Endothelial cell (in vitro differentiated cells): Measurements from ENCODE around the gene NADSYN1. TPM values are rescaled to one million over a fixed set of nuclear protein-coding genes. Genes with fewer than 3 reads are reported as not detected.

Source experiments
- DNase-seq: peaks from one replicate; pipeline ENCODE4 v3.0.0; 2021; ENCODE audit warnings: low spot score
- H3K27ac Mint-ChIP-seq: one replicate; pipeline ENCODE4 v1.8.0; 2021; ENCODE audit warnings: mixed read lengths, inconsistent platforms; ENCODE audit not compliant: unreplicated experiment
- H3K27me3 Mint-ChIP-seq: one replicate; pipeline ENCODE4 v1.8.0; 2021; ENCODE audit warnings: mild to moderate bottlenecking, moderate library complexity, mixed read lengths, inconsistent platforms; ENCODE audit not compliant: unreplicated experiment
- H3K36me3 Mint-ChIP-seq: one replicate; pipeline ENCODE4 v1.8.0; 2021; ENCODE audit warnings: mild to moderate bottlenecking, low read depth, mixed read lengths, inconsistent platforms; ENCODE audit not compliant: unreplicated experiment
- H3K4me1 Mint-ChIP-seq: one replicate; pipeline ENCODE4 v1.8.0; 2021; ENCODE audit warnings: mild to moderate bottlenecking, mixed read lengths, inconsistent platforms; ENCODE audit not compliant: unreplicated experiment
- H3K4me3 Mint-ChIP-seq: one replicate; pipeline ENCODE4 v1.8.0; 2021; ENCODE audit warnings: mild to moderate bottlenecking, mixed read lengths, inconsistent platforms; ENCODE audit not compliant: unreplicated experiment
- H3K9me3 Mint-ChIP-seq: one replicate; pipeline ENCODE4 v1.8.0; 2021; ENCODE audit warnings: mixed read lengths, inconsistent platforms; ENCODE audit not compliant: unreplicated experiment
- CTCF ChIP-seq: fragments of 200-600 bp; sonication (generic); IDR thresholded peaks from one replicate; pipeline ENCODE4 v1.5.0; 2021; ENCODE audit warnings: antibody characterized with exemption; ENCODE audit not compliant: unreplicated experiment
- total RNA-seq: library from RNA; stranded (reverse); fragmentation: NEBNext Ultra II Directional; extraction: Animal tissue kit (Norgen Biotek cat#: 25700); gene quantifications from one replicate; pipeline ENCODE4 v1.2.1, GENCODE V29; 2021; ENCODE audit not compliant: unreplicated experiment

Gene NADSYN1
- total RNA-seq, 1 donor from 2014 or later: 69.0 TPM

- Mint-ChIP-seq H3K27me3 (peaks cover 13% of the 10 kb centered on the region), H3K4me3 (peak overlapping the region; percentile 68), H3K4me1 (peaks cover 7% of the 10 kb centered on the region), H3K9me3 (no peaks in the 10 kb centered on the region), H3K27ac (peak overlapping the region; percentile 68), H3K36me3 (peaks cover 63% of the 10 kb centered on the region)
- no peak for DNase-seq
- TF ChIP-seq CTCF: no peak
Observed at GRCh38 chr11:71459076-71459766, 6.2 kb downstream of the NADSYN1 start.

DNA sequence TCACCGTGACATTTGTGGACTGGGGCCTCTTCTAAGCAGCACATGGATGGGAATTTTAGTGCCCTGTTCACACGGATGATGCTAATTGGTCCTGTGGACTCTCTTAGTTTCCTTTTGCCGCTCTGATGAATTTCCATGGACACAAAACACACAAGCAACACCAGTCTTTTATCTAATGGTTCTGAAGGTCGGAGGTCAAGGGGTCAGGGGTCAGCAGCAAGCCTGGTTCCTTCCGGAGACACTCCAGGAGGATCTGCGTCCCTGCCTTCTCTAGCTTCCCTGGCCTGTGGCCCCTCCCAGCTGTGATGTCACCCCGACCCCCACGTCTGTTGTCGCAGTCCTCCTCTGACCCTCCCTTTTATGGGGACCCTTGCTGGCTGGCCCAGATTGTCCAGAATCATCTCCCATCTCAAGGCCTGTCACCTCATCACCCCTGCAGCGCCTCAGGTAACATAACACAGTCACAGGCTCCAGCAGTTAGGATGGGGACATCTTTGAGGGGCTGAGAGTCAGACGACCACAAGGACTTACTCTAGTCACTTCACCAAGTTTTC is 6.8 kb downstream of the NADSYN1 start:
- H3K4me3 Mint-ChIP-seq: peak overlapping the region; percentile 68
- no peak for TF ChIP-seq CTCF
- peaks cover 4% of the 10 kb centered on the region for H3K4me1 Mint-ChIP-seq
- no peak for DNase-seq
- H3K27me3 Mint-ChIP-seq: peaks cover 13% of the 10 kb centered on the region
- H3K9me3 Mint-ChIP-seq: no peaks in the 10 kb centered on the region
- peak overlapping the region; percentile 68 for H3K27ac Mint-ChIP-seq
- peaks cover 62% of the 10 kb centered on the region for H3K36me3 Mint-ChIP-seq

DNA sequence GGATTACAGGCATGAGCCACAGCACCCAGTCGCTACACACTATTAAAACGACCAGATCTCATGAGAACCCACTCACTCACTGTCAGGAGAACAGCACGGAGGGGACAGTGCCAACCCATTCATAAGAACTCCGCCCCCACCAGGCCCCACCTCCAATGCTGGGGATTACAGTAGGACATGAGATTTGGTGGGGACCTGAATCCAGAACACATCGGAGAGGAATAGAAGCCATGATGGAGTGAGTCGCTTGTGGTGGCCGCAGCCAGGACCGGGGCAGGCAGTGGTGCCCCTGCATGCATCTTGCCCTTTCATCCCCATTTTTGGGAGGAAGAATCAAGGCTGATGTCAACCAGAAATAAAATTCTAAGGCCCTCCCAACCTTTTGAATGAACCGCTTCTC is 8.7 kb downstream of the NADSYN1 start:
- TF ChIP-seq CTCF: no peak
- DNase-seq: no peak
- Mint-ChIP-seq H3K27ac (no peak overlapping the region), H3K9me3 (no peaks in the 10 kb centered on the region), H3K36me3 (peaks cover 58% of the 10 kb centered on the region), H3K27me3 (peaks cover 7% of the 10 kb centered on the region), H3K4me1 (peaks cover 5% of the 10 kb centered on the region), H3K4me3 (no peak overlapping the region)

GRCh38 chr11:71462726-71463125 is 9.7 kb downstream of the NADSYN1 start:
- Mint-ChIP-seq H3K36me3 (peaks cover 59% of the 10 kb centered on the region), H3K27ac (no peak overlapping the region), H3K9me3 (no peaks in the 10 kb centered on the region), H3K27me3 (peaks cover 7% of the 10 kb centered on the region), H3K4me3 (no peak overlapping the region), H3K4me1 (peaks cover 5% of the 10 kb centered on the region)
- TF ChIP-seq CTCF: no peak
- DNase-seq: no peak
